Measurements from ENCODE around the gene GBX2.

GBX2 gene

DNA sequence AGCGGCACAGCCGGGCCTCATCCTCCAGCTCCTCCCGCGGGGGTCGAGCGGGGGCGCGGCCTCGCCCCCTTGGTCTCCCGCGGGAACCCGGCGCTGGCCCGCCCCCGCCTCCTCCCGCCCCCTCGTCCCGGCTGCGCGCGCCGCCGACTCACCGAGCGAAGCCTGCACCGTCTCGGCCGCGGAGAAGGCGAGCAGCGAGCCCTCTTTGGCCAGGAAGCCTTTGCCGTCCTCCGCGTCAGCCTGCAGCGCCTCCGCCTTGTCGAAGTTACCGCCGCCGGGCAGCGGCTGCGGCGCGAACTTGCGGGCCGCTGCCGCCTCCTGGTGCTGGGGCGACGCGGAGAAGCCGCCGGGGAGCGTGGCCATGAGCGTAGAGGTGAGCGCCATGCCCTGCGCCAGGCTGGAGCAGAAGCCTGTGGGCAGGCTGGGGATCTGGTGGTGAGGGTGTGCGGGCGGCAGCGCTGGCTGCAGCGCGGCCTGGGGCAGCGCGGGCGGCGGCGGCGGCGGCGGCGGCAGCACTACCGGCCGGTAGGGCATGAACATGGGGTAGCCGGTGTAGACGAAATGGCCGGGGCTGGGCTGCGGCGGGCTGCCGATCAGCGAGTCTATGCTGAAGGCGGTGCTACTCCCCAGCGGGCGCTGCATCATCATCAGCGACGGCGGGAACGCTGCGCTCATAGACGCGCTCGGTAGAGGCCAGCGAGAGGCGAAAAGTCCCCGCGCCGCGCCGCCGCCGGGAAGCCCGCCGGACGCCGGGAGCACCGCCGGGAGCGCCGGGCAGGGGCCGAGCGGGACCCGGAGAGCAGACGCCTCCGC is 683 bp downstream of the GBX2 start:
- no peak for DNase-seq (ENCODE audit: low read depth, low spot score)

DNA sequence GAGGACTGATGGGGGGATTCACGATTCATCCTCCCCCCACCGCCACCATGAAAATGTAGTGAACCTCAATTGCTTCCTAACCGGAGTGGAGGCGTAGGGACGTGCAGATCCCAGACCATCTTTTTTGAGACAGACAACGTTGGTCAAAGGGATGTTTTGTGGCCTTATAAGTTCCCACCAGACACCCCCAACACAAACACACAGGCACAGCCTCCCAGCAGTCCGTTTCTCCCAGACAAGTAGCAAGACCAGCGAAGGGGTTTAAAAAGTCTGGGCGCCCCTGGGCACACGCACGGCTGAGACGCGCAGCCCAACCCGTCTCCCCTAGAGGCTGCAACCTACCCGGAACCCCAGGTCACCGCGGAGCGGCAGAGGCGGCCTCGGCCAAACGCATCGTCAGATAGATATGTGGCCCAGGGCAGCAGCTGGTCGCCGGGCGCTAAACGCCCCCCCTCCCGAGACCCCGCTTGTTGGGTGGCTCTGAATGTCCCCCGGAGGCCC is 1.3 kb downstream of the GBX2 start:
- no peak for DNase-seq (ENCODE audit: low read depth, low spot score)

GRCh38 chr2:236165842-236166795 is 2.1 kb downstream of the GBX2 start:
- DNase-seq (ENCODE audit: low read depth, low spot score): no peak

GRCh38 chr2:236164925-236165841 is 3.0 kb downstream of the GBX2 start:
- DNase-seq (ENCODE audit: low read depth, low spot score): no peak

GRCh38 chr2:236164201-236164924 is 3.8 kb downstream of the GBX2 start:
- no peak for DNase-seq (ENCODE audit: low read depth, low spot score)

DNA sequence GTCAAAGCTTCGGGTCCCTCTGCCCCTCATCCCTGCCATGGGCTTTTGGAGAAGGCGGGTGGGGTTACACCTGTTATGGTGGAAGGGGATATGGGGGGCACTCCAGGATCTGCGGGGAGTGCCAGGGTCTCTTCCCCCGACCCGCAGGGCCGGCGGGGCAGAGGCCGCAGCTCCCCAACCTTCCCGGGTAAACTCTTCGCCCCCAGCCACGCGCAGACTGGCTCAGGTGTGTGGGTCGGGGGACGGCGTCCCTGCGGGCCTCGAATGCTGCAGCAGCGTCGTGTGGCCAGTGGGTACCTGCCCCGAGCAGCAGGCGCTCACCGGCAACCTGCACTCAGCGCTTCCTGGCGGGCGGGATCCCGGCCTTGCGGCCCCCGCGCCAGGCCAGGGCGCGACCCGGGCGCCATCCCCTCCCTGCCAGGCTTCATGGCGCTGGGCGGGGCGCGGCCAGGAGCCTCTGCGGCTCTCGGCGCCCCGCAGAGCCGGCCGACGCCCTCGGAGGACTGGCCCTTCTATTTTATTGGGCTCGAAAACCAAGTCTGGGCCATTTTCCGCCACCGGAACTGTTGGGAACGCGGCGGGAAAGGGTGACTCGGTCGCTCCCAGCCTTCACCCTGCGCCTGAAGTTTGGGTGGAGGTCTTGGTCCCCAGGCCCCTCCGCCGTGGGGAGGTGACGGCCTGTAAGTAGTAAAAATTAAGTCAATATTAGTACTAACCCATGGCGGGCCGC is 4.5 kb downstream of the GBX2 start:
- no peak for DNase-seq (ENCODE audit: low read depth, low spot score)

DNA sequence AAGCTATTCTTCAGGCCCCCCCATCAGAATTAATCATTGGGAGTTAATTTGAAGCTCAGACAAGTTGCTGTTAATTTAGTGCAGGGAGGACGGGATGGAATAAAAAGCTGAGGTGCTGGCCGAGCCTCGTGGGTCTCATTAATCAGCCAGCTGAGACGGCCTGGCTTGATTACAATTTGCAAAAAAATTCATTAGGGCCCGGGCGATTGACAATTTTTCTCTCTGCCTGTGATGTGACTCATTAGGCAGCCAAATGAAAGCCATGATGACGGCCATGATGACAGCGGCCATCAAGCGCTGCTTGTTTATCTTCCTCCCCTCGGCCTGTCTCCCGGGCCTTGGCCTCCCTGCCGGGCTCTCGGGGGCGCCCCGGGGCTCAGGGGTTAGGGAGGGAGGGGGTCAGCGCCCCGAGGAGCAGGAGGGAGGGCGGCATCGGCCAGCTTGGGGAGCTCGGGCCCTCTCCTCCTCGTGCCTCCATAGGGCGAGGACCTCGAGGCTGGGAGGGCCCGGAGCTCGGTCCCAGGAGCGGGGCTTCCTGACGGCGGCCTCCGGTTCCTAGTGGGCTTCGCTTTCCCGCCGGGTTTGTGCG is 5.2 kb downstream of the GBX2 start:
- no peak for DNase-seq (ENCODE audit: low read depth, low spot score)

DNA sequence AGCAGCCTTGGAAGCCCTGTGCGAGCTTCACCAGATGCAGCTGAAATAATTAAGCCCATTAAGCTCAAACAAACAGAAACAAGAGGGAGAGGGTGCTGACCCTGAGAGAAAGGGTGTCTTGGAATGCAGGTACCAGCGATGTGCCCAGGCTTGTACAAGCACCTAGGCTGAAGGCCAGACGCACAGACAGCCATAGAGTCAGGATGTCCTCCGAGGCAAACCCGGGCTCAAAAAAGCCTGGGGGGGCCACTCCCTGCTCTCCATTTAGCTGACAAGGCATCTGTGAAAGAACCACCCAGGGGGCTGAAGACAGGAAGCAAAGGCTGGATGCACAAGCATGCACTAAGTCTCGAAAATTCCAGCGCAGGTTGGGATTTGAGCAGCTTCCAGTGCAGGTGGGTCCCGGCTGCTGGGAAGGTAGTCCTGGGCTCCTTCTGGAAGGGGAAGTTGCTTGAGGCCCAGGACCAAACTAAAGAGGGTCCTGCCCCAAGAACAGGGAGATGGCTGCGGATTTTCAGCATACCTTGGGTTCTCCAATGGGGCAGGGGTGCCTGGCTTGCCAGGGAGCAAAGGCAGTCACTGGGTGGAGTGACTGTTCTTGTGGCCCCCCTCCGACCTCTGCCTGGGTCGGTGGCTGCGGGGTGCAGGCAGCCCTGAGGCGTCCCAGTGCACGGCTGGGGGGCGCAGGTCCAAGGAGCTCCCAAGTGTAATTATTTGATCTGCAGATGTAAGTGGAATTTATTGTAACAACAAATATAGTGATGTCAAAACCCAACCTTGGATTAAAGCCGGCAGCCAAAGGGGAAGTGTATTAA is 5.9 kb downstream of the GBX2 start:
- no peak for DNase-seq (ENCODE audit: low read depth, low spot score)

DNA sequence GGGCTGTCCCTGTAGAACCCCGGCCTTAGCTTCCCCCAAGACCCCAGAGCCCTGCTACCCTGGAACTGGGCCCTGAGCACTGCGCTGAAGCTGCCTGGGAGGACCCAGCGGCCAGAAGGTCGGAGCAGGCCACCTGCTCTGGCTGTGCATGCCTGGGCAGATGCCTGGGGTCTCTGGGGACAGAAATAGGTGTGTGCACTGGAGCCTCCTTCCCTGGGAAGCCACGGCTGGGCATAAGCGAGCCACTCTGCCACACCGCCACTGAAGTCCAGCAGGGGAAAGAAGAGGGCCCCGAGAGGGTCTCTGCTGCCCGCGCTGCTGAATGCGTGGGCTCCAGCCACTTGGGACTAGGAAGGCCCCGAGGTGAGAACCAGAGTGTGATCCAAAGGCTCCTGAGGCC is 6.7 kb downstream of the GBX2 start:
- no peak for DNase-seq (ENCODE audit: low read depth, low spot score)

- DNase-seq (ENCODE audit: low read depth, low spot score): no peak
Observed at GRCh38 chr2:236161082-236161462, 7.1 kb downstream of the GBX2 start.

GRCh38 chr2:236160366-236161081 is 7.7 kb downstream of the GBX2 start:
- DNase-seq (ENCODE audit: low read depth, low spot score): no peak

GRCh38 chr2:236159778-236160170 is 8.4 kb downstream of the GBX2 start:
- DNase-seq (ENCODE audit: low read depth, low spot score): no peak

- DNase-seq (ENCODE audit: low read depth, low spot score): no peak
Observed at GRCh38 chr2:236158969-236159777, 9.0 kb downstream of the GBX2 start.

DNA sequence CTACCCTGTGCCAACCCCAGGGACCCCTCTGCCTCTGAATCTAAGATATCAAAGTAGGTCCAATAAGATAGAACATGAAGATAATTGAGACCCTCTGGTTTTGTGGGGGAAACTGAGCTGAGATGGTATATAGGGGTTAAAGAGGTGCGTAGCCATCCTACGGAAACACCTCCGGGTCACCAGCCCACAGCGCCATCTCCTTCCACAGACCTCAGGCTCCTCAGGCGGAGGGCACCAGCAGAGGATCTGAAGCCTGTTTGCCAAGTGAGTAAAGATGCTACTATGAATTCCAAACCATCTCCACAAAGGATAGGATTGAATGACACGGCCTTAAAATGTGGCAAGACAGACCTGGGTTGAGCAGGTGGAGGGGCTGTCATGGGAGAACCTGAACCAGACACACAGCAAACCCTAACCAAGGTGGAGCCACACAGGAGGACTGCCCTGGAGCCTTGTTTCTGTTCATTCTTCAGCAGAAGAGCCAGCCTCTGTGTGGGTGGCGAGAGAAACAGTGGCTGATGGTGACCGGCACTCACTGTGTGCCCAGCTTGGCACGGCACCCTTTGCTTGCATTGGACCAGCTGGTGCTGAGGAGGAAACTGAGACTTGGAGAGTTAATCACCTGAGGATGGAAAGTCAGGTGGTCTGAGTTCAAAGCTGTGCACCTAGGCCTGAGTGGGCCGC is 10.2 kb downstream of the GBX2 start:
- DNase-seq (ENCODE audit: low read depth, low spot score): no peak

DNA sequence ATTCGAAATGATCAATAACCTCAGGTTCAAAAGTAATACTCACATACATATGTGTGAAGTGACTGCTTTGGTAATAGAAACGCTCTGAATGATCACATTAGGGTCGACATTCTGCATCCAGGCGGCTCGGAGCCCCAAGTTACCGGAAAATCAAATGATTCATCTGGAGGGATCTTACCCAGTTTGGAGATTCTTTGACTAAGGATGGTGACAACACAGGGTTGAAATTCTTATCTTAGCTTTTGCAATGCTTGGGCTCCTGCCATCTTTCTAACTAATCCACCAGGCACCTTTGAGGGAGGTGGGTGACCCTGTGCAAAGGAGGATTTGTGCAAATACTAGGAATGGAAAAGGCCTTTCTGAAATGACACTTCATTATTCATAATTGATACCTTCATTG is 10.8 kb downstream of the GBX2 start:
- no peak for DNase-seq (ENCODE audit: low read depth, low spot score)

DNA sequence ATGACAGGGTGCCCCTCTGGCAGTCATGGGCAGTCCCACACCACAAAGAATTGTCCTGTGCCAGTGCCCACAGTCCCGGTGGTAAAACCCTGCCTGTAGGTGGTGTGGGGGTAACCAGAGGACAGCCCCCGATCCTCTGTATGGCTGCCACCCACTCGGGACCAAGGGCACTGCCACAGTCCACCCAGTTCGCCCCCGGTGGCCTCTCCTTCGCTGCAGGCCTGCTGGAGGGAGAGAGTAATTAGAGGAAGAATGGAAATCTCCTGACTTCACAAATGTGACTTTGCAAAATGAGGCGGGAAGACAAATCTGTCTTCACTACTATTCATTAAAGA is 11.4 kb downstream of the GBX2 start:
- DNase-seq (ENCODE audit: low read depth, low spot score): no peak
